Esophagus squamous epithelium (tissue), 4 donors: ENCODE measurements around the gene RAB1B.

Source experiments
- CTCF ChIP-seq, 6 experiments: fragments of 450-650 bp in 4 of 6; fragments of 200-600 bp in 2 of 6; sonication (generic) in 2 of 6; IDR thresholded peaks; one replicate each; pipeline ENCODE4 v1.5.1; 2016 to 2019; ENCODE audit warnings: antibody characterized with exemption in 6 of 6, mild to moderate bottlenecking in 4 of 6, moderate library complexity in 4 of 6
- POLR2A ChIP-seq, 4 donors: fragments of 450-650 bp; IDR thresholded peaks; one replicate each; pipeline ENCODE4 v1.6.1; 2017; ENCODE audit warnings: antibody characterized with exemption in 4 of 4, mild to moderate bottlenecking in 4 of 4, moderate library complexity in 3 of 4

DNA sequence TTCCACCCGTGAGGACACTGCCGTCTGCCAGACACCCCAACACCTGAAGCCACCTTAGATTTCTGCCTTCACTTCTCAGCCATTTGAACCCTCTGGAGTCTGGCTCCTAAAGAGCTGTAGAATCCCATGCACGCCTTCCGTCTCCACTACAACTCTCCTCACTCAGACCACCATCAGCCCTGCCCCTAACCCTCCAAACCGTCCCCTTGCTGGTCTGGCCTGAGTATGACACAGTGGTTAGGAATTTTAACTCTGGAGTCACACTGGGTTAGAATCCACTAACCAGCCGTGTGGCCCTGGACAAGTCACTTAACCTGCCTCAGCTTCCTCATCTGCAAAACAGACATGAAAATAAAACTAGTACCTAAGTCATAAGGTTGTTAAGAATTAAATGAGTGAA, 12.6 kb downstream of the RAB1B start:
- TF ChIP-seq POLR2A (IDR thresholded peaks at IDR 0.05) (no peak), CTCF (IDR thresholded peaks at IDR 0.05) (no peak)
